H1 (cell line): Measurements from ENCODE around the gene PPP1R3F. TPM values are rescaled to one million over a fixed set of nuclear protein-coding genes. Genes with fewer than 3 reads are reported as not detected.
A peak's percentile ranks its signal among the peaks of the same experiment; 100 is the strongest.

ENCODE experiments used
- BCL11A ChIP-seq, 2 experiments: IDR thresholded peaks; one replicate each; pipeline ENCODE4 v1.6.1; 2011; ENCODE audit warnings: low read depth in 2 of 2, low read length in 2 of 2, mild to moderate bottlenecking in 2 of 2
- EZH2 ChIP-seq: fragments of 200-600 bp; sonication (generic); IDR thresholded peaks from 2 replicates; pipeline ENCODE4 v1.7.1; 2012; ENCODE audit warnings: low read depth, mild to moderate bottlenecking, moderate library complexity, low read length, inconsistent platforms; ENCODE audit not compliant: severe bottlenecking
- HDAC6 ChIP-seq: IDR thresholded peaks from one replicate; pipeline ENCODE4 v1.7.1; 2012; ENCODE audit warnings: low read depth, mild to moderate bottlenecking, inconsistent platforms, low read length, moderate library complexity
- KDM4A ChIP-seq: IDR thresholded peaks from one replicate; pipeline ENCODE4 v1.7.1; 2012; ENCODE audit warnings: low read depth, mild to moderate bottlenecking, moderate library complexity, low read length, inconsistent platforms; ENCODE audit not compliant: severe bottlenecking
- YY1 ChIP-seq: IDR thresholded peaks from 2 replicates; pipeline ENCODE4 v1.6.1; 2011; ENCODE audit warnings: low read depth, mild to moderate bottlenecking, low read length
- polyA plus RNA-seq, 7 experiments: library from polyadenylated mRNA; depleted of rRNA in 3 of 7; stranded (reverse) in 5 of 7; unstranded in 2 of 7; fragments of >200 nt in 5 of 7; fragments of 200-250 nt in 2 of 7; gene quantifications; 1 replicate in 5 of 7; 2 replicates in 1 of 7; 4 replicates in 1 of 7; pipeline versions ENCODE4 v1.2.1 to v1.2.3, GENCODE V29; 2011 to 2013; ENCODE audit warnings: missing spikeins in 2 of 7, mixed read lengths in 2 of 7
- total RNA-seq: library from RNA; stranded (reverse); fragmentation: NEBNext Ultra II Directional; extraction: Animal tissue kit (Norgen Biotek cat#: 25700); gene quantifications from 2 replicates; pipeline ENCODE4 v1.2.1, GENCODE V29; 2021
- TF ChIP-seq, protein P1 (sequence below): fragments of 300-600 bp; sonication (generic); IDR thresholded peaks from 2 replicates; pipeline ENCODE4 v1.7.1; 2012; ENCODE audit warnings: low read length, moderate library complexity, mild to moderate bottlenecking, inconsistent platforms; ENCODE audit not compliant: insufficient replicate concordance
- TF ChIP-seq, protein P2 (sequence below): IDR thresholded peaks from 2 replicates; pipeline ENCODE4 v1.6.1; 2011; ENCODE audit warnings: low read length, improper control_type of control experiment
- TF ChIP-seq, protein P3 (sequence below): IDR thresholded peaks from 2 replicates; pipeline ENCODE4 v1.6.1; 2012; ENCODE audit warnings: inconsistent platforms

Gene PPP1R3F
- total and polyA plus RNA-seq, 2 of the 8 experiments (the other 6 are each of a cell fraction or from before 2014, with no cell fraction given) = 5.1 to 6.8 TPM

DNA sequence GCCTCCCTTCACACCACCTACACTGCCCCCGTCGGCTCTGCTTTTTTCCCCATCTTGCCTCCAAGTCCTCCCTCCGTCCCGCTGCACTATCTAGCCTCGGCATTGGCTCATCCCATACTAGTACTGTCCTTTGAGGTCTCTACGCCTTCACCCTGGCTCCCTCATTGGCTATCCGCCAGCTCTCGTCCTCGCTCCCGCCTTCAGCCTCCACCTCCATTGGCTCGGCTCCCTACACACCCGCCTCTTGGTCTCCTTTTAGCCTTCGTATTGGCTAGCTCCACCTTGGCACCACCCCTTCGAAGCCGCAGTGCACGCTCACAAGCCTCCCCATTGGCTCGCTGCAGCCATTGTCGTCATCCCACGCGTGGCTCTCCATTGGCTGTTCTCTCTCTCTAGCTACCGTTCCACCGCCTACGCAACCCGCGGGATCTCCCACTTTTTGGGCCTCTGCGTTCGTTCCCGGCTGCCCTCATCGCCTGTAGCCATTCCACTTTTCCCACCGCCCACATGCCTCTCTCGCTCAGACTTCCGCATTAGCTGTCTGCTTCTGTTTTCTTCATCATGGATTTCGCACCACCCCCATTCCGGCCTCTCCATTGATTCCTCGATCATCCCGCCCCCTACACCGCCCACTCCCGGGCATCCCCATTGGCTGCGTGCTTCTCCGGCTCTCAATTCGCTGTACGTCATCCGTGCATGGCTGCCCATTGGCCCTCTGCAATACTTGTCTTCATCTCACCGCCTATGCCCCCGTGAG is 405 bp upstream of the PPP1R3F start (continued):
- TF ChIP-seq, protein P1, sequence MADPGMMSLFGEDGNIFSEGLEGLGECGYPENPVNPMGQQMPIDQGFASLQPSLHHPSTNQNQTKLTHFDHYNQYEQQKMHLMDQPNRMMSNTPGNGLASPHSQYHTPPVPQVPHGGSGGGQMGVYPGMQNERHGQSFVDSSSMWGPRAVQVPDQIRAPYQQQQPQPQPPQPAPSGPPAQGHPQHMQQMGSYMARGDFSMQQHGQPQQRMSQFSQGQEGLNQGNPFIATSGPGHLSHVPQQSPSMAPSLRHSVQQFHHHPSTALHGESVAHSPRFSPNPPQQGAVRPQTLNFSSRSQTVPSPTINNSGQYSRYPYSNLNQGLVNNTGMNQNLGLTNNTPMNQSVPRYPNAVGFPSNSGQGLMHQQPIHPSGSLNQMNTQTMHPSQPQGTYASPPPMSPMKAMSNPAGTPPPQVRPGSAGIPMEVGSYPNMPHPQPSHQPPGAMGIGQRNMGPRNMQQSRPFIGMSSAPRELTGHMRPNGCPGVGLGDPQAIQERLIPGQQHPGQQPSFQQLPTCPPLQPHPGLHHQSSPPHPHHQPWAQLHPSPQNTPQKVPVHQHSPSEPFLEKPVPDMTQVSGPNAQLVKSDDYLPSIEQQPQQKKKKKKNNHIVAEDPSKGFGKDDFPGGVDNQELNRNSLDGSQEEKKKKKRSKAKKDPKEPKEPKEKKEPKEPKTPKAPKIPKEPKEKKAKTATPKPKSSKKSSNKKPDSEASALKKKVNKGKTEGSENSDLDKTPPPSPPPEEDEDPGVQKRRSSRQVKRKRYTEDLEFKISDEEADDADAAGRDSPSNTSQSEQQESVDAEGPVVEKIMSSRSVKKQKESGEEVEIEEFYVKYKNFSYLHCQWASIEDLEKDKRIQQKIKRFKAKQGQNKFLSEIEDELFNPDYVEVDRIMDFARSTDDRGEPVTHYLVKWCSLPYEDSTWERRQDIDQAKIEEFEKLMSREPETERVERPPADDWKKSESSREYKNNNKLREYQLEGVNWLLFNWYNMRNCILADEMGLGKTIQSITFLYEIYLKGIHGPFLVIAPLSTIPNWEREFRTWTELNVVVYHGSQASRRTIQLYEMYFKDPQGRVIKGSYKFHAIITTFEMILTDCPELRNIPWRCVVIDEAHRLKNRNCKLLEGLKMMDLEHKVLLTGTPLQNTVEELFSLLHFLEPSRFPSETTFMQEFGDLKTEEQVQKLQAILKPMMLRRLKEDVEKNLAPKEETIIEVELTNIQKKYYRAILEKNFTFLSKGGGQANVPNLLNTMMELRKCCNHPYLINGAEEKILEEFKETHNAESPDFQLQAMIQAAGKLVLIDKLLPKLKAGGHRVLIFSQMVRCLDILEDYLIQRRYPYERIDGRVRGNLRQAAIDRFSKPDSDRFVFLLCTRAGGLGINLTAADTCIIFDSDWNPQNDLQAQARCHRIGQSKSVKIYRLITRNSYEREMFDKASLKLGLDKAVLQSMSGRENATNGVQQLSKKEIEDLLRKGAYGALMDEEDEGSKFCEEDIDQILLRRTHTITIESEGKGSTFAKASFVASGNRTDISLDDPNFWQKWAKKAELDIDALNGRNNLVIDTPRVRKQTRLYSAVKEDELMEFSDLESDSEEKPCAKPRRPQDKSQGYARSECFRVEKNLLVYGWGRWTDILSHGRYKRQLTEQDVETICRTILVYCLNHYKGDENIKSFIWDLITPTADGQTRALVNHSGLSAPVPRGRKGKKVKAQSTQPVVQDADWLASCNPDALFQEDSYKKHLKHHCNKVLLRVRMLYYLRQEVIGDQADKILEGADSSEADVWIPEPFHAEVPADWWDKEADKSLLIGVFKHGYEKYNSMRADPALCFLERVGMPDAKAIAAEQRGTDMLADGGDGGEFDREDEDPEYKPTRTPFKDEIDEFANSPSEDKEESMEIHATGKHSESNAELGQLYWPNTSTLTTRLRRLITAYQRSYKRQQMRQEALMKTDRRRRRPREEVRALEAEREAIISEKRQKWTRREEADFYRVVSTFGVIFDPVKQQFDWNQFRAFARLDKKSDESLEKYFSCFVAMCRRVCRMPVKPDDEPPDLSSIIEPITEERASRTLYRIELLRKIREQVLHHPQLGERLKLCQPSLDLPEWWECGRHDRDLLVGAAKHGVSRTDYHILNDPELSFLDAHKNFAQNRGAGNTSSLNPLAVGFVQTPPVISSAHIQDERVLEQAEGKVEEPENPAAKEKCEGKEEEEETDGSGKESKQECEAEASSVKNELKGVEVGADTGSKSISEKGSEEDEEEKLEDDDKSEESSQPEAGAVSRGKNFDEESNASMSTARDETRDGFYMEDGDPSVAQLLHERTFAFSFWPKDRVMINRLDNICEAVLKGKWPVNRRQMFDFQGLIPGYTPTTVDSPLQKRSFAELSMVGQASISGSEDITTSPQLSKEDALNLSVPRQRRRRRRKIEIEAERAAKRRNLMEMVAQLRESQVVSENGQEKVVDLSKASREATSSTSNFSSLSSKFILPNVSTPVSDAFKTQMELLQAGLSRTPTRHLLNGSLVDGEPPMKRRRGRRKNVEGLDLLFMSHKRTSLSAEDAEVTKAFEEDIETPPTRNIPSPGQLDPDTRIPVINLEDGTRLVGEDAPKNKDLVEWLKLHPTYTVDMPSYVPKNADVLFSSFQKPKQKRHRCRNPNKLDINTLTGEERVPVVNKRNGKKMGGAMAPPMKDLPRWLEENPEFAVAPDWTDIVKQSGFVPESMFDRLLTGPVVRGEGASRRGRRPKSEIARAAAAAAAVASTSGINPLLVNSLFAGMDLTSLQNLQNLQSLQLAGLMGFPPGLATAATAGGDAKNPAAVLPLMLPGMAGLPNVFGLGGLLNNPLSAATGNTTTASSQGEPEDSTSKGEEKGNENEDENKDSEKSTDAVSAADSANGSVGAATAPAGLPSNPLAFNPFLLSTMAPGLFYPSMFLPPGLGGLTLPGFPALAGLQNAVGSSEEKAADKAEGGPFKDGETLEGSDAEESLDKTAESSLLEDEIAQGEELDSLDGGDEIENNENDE = no peak
- TF ChIP-seq EZH2 (no peak), YY1 (no peak), KDM4A (peak; percentile 32), BCL11A (IDR thresholded peaks at IDR 0.05; ENCODE audit: low read depth in 2 of 2, low read length in 2 of 2) (no peak), HDAC6 (no peak)
- TF ChIP-seq, protein P2, sequence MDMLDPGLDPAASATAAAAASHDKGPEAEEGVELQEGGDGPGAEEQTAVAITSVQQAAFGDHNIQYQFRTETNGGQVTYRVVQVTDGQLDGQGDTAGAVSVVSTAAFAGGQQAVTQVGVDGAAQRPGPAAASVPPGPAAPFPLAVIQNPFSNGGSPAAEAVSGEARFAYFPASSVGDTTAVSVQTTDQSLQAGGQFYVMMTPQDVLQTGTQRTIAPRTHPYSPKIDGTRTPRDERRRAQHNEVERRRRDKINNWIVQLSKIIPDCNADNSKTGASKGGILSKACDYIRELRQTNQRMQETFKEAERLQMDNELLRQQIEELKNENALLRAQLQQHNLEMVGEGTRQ = no peak
- TF ChIP-seq, protein P3, sequence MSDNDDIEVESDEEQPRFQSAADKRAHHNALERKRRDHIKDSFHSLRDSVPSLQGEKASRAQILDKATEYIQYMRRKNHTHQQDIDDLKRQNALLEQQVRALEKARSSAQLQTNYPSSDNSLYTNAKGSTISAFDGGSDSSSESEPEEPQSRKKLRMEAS = 0 out of 2 replicates have a peak, but pooled peaks have one; percentile 1
